ENCODE data around the gene DNM2.

DNA sequence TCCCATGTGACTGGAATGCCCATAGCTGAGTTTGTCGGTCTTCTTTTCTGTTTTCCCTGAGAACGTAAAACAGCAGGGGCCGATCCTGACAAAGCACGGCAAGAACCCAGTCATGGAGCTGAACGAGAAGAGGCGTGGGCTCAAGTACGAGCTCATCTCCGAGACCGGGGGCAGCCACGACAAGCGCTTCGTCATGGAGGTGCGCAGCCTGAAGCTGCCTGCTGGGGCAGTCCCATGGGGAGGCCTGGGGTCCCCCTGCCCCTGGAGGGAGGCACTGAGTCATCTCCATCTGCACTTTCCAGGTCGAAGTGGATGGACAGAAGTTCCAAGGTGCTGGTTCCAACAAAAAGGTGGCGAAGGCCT lies 34.8 kb upstream of the DNM2 start:
- no peak for TF ChIP-seq POLR2A (IDR thresholded peaks at IDR 0.05; ENCODE audit: low read depth)
- TF ChIP-seq, protein P1, sequence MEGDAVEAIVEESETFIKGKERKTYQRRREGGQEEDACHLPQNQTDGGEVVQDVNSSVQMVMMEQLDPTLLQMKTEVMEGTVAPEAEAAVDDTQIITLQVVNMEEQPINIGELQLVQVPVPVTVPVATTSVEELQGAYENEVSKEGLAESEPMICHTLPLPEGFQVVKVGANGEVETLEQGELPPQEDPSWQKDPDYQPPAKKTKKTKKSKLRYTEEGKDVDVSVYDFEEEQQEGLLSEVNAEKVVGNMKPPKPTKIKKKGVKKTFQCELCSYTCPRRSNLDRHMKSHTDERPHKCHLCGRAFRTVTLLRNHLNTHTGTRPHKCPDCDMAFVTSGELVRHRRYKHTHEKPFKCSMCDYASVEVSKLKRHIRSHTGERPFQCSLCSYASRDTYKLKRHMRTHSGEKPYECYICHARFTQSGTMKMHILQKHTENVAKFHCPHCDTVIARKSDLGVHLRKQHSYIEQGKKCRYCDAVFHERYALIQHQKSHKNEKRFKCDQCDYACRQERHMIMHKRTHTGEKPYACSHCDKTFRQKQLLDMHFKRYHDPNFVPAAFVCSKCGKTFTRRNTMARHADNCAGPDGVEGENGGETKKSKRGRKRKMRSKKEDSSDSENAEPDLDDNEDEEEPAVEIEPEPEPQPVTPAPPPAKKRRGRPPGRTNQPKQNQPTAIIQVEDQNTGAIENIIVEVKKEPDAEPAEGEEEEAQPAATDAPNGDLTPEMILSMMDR (IDR thresholded peaks at IDR 0.05): no peak
